ENCODE data around the gene ALS2.
A peak's percentile ranks its signal among the peaks of the same experiment; 100 is the strongest.
"Not testable (repeated sequence)": the region's sequence is repeated elsewhere in the genome, so short reads cannot be mapped to it uniquely, and the experiment has no call there.

The ALS2 gene

DNA sequence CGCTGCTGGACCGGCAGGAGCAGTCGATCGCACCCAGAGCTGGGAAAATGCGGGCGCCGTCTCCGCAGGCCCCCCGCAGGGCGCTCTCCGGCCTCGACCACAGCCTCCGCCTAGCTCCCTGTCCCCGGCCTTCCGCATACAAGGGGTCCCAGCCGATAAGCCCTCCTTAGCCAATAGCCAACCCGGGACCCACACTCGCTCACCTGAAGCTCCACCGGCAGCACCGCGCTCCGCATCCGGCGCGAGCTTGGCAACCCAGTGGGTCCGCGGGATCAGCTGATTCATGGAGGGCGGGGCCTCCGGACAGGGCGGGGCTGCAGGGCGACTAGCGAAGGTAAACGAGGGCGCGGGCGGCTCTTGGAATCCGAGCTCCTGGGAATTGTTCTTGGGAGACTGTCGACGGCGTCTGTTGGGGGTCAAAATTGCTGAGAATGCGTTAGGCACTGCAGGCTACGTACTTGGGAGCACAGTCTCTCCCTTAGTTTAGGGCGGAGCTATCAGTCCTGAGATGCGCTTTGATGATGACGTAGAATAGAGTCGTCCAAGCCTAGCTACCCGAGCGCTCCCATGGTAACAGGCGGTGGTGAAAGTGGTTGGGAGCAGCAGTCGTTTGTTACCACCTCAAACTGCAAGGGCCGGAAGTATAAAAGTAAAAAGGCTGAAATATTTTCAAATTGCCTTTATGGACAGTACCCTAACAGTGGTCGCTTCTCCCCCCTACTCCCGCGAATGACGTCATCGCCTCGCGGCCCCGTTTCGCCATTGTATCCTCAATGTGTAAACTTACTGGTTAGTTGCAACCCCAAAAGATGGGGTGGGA, at the start of gene ALS2:
TSS of gene ALS2 (minus strand) at position 260 of the 820 bp plus-strand sequence. CDS start 12,048 bp downstream, outside the sequence.
- peak; percentile 97 for DNase-seq

DNA sequence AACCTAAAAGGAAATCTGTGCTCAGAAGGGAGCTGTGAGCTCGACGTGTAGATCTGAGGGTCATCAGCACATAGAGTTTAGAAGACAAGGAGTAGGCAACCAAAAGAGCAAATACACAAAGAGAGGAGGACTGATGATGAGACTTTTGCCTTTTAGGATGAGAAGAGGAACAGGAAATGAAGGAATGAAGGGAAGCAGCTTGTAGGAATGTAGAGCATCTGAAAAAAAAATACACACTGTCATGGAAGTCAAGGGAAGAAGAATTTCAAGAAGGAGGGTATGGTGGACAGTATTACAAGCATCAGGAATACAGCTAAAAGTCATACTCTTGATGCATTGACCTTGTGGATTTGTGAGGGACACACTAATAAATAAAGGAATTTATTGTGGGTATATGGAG, 47.5 kb upstream of the ALS2 start:
- no peak for DNase-seq

DNA sequence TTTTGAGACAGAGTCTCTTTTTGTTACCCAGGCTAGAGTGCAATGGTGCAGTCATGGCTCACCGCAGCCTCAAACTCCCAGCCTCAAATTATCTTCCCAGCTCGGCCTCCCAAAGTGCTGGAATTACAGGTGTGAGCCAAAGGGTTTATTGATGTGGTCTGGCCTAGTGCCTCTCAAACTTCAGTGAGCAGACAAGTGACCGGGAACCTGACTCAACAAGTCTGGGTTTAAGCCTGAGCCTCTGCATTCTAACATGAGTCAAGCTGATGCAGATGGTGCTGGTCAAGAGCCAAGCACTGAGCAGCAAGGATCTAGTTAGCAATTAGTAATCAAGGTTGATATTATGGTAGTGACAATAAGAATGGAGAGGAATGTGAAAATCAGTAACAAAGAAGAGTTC, 46.9 kb upstream of the ALS2 start:
- DNase-seq = no peak

DNA sequence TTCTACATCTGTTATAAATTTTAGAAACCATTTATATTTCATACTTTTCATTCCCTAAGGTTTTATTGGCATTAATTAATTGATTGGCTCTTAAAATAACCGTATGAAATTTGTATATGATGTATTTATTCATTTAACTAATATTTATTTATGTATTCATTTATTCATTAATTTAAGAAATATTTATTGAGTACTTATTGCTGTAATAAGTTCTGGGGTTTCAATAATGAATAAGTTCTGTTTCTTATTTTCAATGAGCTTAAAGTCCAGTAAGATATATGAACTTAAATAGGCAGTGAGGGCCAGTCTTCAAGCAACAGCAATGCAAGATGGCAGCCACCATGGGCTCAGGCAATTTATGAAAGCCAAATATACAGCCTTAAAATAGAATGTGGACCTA, 43.5 kb upstream of the ALS2 start:
- DNase-seq = no peak

DNA sequence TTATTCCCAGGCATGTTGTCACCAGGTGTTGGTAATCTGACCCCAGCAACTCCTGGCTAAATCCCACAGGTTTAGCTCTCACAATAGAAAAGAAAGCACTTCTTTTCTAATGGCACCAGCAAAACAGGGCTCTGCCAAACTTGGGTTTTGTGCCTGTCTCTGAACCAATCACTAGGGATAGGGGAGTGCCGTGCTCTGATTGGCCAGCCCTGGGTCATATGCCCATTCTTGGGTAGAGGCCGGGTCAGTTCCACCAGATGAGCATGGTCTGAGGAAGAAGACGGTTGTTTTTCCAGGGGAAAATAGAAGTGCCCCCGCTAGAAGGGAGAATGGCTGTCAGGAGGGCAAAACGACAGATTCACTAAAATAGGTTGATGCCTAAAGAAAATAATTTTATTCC, 40.3 kb upstream of the ALS2 start:
- DNase-seq = no peak

DNA sequence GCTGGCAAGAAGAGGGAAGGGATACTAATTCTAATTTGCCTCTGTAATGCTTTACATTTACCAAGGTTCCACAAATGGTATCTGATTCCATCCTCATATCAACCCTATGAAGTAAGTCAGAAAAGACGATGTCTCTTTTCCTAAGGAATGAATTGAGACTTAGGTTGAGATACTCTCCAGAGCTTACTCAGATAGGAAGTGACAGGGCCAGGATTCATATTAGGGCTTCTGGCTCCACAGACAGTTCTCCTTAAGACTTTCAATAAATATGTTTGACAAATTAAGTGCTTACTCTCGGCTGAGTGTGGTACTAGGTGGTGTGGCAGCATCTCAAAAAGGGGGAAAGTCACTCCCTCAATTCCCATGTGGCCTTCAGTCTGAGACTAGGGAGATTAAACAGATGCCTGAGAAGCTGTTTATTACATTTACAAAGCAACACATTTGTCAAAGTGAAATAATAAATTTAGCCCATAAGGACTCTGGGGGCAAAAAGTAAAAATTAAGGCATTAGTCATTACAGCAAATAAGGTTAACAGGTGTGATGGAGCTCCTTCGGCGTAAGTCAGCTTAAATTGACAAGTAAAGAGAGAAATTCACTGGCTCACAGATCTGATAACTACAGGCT, 39.8 kb upstream of the ALS2 start:
- DNase-seq = no peak

DNA sequence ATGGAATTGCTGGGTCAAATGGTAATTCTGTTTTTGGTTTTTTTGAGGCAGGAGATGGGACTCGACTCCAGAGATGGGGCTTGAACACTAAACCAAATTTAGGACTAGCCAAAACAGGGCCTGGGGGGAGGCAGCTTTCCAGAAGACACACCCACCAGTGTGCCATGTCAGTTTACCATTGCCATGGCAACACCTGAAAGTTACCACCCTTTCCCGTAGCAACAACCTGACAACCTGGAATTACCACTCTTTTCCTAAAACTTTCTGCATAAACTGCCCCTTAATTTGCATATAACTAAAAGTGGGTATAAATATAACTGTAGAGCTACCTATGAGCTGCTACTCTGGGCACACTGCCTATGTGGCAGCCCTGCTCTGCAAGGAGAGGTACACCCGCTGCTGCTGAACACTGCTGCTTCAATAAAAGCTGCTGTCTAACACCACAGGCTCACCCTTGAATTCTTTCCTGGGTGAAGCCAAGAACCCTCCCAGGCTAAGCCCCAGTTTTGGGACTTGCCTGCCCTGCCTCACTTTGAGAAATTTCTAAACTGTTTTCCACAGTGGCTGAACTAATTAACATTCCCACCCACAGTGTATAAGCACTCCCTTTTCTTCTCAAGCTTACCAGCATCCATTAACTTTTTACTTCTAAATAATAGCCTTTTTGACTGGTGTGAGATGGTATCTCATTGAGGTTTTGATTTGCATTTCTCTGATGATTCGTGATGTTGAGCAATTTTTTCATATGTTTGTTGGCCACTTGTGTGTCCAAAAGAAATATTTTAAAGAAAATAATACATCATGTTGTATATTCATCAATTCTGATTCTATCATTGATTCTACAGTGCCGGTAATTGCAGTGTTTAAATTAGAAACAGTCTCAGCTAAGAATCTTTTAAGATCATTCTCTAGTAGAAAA, 36.2 kb upstream of the ALS2 start:
- no peak for DNase-seq

DNA sequence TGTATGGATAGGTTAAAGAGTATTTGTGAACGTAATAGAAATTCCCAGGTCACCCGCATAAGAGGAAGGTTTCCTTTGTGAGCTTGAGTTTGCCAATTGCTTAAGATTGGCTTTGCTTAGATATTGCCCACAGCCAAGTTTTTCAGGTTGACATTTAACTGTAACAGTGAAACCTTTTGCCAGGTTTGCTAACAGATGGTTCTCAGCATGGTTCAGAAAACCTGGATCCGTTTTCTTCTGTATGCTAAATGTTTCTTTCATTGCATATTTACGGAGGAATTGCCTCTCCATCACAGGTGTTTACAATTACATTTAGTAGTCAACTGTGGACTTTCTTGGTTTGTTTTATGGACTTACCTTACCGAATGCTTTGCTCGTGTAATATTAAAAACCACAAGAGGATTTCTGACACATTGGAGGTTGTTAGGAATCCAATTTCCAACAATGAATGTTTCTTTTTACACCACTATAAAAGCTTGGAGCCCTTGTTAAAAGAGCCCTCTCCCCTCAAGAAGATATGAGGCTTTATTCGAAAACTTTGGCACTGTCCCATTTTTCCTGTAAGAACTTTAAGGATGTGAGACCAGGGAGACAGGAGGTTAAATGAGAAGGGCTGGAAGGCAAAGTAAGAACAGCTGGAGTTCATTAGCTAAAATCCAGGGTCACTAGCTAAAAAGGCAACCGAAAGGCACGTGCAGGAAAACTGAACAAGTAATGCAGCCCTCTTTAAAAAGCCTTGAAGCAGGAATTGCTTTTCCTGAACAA, 33.4 kb upstream of the ALS2 start:
- no peak for DNase-seq

DNA sequence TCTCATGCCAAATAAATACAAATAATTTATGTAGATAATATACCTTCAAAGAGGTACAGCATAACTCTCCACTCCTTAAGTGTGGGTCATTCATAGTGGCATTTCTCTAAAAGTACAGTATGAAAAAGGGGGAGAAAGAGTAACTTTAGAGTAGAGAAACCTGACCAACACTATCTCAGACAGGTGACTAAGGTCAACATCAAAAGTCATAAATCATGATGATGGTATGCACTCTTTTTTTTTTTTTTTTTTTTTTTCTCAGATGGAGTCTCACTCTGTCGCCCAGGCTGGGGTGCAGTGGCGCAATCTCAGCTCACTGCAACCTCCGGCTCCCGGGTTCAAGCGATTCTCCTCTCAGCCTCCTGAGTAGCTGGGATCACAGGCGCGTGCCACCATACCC, 29.9 kb upstream of the ALS2 start:
- not testable (repeated sequence) for DNase-seq

DNA sequence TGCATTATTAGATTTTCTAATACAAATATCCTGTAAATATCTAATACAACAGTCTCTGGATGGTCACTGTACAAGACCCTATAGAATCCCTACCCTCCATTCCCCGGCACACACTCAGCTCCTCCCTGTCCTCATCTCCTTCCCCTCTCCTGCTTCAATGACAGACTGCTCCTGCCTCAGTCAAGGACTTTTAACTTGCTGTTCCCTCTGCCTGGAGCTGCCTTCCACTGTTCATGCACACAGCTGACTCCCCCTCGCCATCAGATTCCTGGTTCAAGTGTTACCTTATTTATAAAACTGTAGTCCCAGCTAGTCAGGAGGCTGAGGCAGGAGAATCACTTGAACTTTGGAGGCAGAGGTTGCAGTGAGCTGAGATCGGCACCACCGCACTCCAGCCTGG, 28.9 kb upstream of the ALS2 start:
- DNase-seq = no peak

DNA sequence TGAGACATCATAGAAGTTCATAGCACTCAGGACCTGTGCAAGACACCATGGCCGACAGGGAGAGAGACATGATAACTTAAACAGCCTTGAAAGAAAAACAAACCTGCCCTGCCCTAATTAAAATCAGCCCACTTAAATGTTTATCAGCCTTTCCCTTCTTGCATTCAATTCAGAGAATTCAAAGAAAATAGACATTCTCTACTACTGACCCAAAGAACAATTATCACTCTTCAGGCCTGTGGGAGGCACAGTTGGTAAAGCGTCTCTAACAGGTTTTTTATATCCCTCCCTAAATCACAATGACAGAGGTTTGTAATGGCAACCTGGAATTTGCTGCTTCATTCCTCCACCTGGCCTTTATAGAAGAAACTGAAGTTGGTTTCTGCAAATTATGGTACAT, 27.3 kb upstream of the ALS2 start:
- DNase-seq = no peak

DNA sequence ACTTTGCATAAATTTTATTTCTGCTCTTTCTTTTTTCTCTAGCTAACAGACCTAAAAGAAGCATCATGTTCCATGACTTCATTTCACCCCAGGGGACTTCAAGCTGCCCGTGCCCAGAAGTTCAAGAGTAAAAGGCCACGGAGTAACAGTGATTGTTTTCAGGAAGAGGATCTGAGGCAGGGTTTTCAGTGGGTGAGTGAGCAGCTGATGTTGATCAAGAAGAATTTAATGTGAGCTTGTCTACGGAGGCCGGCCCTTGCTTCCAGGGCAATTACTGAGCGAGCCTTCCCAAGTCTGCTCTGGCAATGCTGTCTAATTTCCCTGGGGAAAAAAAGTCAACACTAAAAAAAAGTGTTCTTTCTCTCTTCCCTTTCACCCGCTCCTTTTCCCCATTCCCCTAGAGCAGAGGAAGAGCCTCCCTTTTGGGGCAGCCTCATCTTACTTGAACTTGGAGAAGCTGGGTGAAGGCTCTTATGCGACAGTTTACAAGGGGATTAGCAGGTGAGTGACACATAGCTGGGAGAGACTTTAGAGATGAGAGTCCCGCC, 26.8 kb upstream of the ALS2 start:
- no peak for DNase-seq

DNA sequence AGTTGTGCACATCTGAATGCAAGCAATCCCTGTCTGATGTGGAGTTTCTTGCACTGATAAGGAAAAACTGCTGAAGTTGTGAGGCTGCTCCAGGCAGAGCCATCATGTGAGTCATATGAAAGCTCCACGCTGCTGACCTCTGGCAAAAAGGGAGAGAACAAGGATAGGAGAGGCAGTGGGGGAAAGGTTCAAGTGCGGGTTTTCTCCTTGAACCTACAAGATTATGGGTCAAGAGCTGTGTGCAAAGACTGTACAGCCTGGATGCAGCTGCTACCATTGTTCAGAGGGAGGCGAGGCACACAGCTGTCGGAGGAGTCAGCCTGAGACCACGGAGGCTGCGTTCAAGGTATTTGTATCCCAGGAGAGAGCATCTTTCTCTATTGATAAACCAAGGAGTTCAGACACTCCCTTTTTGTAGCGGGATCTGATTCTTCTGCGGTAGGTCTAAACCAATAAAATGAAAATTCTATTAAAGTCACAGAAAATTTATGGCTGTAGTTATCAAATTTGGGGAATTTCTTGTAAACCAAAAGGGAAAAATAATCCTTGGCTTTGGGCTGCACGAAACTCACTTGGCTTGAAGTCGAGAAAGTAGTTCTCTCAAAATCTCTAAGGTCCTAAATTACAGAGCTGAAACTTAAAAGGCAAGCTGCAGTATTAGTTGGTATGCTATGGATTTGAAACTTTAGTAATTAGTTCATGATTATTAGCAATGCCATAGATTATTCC, 25.9 kb upstream of the ALS2 start, which contains the start of gene CDK15:
TSS of gene CDK15 (plus strand) at position 96 of the 729 bp plus-strand sequence. CDS start at position 224, 128 bp downstream.
- DNase-seq = no peak

DNA sequence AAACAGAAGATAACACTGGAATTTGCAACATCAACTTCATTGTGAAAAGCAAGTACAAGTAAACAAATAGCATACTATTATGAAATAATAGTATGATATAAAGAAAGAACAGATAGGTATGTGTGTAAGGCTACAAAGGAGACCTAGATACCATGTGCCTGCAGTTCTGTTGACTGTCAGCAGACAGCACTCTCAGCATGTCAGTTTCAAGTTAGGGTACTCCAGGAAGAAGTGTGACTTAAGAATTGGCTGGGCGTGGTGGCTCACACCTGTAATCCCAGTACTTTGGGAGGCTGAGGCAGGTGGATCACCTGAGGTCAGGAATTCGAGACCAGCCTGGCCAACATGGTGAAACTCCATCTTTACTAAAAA, 18.2 kb upstream of the ALS2 start:
- not testable (repeated sequence) for DNase-seq

DNA sequence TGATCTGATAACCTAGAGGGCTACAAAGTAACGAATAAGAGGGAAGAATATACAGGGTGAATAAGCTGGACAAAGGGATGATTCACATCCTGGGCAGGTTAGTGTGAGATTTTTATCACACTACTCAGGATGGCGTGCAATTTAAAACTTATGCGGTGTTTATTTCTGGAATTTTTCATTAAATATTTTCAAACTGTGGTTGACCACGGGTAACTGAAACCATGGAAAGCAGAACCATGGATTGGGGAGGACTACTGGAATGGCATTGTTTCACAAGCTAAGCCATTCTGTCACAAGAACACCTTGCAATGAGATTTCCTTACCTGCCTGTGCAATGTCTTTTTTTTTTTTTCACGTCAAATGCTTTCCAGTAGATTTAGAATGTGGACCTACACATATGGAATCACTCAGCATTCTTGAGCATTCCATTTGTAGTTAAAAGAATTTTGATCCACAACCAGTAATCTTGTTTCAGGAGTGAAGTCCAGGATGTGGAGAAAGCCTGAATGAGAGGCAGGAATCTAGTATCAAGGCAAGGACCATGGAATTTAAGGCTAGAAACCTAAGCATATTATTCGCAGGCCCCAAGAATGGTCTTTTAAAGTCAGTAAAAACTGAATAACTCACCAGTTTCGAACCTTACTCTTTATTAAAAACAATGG, 17.6 kb upstream of the ALS2 start:
- DNase-seq = no peak

DNA sequence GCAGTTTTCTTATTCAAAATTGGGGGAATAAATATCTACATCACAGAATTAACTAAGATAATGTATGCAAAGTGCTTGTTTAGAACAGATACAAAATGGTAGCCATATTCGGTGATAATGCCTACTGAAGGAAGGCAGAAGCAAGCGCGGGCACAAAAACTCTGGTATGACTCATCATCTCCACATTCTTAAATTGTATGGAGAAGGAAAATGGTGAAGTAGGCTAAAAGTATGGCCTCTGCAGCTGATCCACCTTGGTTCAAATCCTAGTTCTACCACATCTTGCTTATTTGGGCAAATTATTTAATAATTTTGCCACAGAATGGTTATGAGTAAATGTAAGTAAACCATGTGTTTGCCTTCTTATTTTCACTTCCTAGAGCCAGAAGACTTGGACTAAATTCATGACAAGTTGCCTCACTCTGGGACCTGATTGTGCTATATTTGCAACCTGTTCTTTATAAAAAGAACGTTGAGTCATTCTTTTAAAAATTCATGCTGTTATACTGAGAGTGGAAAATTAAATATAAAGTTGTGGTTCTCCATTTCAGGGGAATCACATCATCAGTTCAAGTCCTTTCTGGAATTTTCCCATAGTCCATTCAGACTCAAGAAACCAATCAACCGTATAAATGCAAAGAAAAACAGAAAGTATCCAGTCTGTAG, 16.6 kb upstream of the ALS2 start:
- no peak for DNase-seq

DNA sequence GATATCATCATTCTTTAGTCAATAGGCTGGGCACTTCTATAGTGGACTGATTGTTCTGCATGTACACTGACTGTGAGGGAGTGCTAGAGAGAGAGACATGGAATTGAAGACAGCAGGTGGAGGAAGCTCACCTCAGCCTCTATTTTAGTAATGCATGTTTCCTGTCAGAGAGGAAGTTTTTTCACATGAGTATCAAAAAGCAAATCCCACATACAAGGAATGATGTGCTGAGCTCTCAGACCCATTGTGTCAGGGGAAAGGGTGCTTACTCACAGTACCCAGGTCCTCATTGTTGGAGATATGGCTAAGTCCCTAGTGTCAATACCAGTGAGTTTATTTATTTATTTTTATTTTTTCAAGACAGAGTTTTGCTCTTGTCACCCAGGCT, 15.7 kb upstream of the ALS2 start:
- no peak for DNase-seq

DNA sequence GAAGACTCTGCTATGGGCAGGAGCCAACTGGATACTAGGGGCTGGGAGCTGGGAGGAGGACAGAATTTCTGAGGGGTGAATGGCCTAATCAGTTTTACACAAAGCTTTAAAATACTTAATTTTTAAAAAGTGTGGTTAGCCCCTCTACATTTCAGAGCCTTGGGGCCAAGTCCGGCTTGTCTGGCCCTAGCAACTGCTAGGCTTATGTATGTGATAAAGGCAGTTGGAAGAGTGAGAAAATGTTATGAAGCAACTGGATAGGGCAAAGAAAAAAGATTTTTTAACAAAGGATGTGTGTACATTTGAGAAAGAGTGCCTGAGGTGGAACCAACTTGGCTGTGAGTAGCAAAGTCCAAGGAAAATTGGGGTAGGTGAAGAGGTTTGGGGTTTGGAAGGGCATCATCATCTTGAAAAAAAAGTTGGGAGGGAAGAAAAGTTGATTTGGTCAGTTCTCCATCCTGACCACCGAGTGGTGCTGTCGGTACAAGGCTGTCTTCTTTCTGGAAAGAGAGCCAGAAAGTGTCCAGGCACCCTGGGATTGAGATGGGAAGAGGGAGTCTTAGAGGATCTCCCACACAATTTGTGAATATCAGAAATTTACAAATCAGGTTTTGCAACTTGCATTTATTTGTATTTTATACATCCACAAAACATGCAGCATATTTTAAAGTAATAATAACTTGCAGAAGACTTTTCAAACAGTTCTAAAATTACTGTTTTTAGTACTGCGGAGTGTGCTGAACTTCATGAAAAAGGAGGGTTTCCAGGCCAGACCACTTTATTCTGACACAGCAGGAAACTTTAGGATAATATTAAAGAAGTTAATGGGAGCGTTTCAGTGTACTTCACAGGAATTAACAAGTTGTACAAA, 15.1 kb upstream of the ALS2 start:
- DNase-seq = peak; percentile 17

DNA sequence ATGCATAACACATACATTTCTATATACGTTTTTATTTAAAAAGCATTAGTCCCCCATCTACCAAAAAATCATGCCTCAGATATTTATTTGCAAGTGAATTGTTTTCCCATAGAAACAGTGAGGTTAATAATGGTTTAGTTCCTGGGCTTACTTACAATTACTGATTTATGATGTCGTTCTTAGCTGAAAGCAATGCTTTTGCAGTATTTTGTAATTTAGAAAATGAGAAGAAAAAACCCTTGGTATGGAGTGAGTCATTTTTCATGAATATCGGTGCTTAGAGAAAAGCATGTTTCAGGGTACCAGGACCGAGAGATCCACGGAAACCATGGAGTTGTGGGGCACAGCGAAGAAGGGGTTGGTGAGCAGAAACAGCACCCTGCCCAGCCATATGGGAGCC, 13.6 kb upstream of the ALS2 start:
- DNase-seq = no peak

DNA sequence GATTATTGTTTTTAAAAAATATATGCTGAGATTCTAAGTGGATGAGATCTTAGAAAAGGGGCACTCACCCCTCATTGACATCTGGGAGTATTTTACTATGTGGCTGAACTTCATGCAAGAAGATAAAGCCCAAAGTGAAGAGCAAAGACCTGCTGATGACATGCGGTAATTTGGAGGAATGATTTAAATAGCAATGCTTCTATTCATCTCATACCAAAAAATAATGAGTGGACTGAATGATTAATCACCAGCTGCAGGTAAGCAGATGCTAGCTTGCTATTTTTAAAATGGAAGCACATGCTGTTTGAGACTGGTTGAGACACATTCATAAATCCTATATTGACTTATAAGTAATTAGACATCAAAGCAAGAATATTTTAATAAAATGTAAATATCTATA, 12.9 kb upstream of the ALS2 start:
- DNase-seq = no peak
